HepG2 (cell line): ENCODE results near the gene ZNF511. TPM values are rescaled to one million over a fixed set of nuclear protein-coding genes. Genes with fewer than 3 reads are reported as not detected.

Experiments used
- ATF7-NPFF ChIP-seq: sonication (generic); formaldehyde crosslinking; IDR thresholded peaks from 2 replicates; pipeline ENCODE4 v1.8.1; 2023; ENCODE audit warnings: mild to moderate bottlenecking, low read depth, missing genetic modification reagents, moderate library complexity
- ESRRA ChIP-seq: sonication (generic); formaldehyde crosslinking; IDR thresholded peaks from 2 replicates; pipeline ENCODE4 v1.5.1; 2020; ENCODE audit warnings: mild to moderate bottlenecking, low read depth, missing genetic modification reagents
- PAF1 ChIP-seq: IDR thresholded peaks from 2 replicates; pipeline ENCODE4 v1.6.1; 2016; ENCODE audit warnings: missing genetic modification reagents, missing compliant biosample characterization
- SIX4 ChIP-seq: sonication (generic); formaldehyde crosslinking; IDR thresholded peaks from 2 replicates; pipeline ENCODE4 v1.4.0; 2020; ENCODE audit warnings: missing genetic modification reagents
- ZKSCAN8 ChIP-seq: IDR thresholded peaks from 2 replicates; pipeline ENCODE4 v1.6.1; 2016; ENCODE audit warnings: borderline replicate concordance, missing genetic modification reagents, missing compliant biosample characterization
- ZNF20 ChIP-seq: sonication (generic); formaldehyde crosslinking; IDR thresholded peaks from 2 replicates; pipeline ENCODE4 v1.4.0; 2020; ENCODE audit warnings: mild to moderate bottlenecking, moderate library complexity, missing genetic modification reagents
- ZNF232 ChIP-seq: sonication (generic); formaldehyde crosslinking; IDR thresholded peaks from 2 replicates; pipeline ENCODE4 v1.4.0; 2020; ENCODE audit warnings: missing genetic modification reagents, borderline replicate concordance
- ZNF337 ChIP-seq: sonication (generic); formaldehyde crosslinking; IDR thresholded peaks from 2 replicates; pipeline ENCODE4 v1.5.1; 2020; ENCODE audit warnings: missing genetic modification reagents, low read depth, mild to moderate bottlenecking, borderline replicate concordance
- ZNF598 ChIP-seq: sonication (generic); formaldehyde crosslinking; IDR thresholded peaks from 2 replicates; pipeline ENCODE4 v1.5.1; 2020; ENCODE audit warnings: mild to moderate bottlenecking, missing genetic modification reagents, borderline replicate concordance
- ZNF660 ChIP-seq: sonication (generic); formaldehyde crosslinking; IDR thresholded peaks from 2 replicates; pipeline ENCODE4 v1.5.1; 2020; ENCODE audit warnings: mild to moderate bottlenecking, low read depth, missing genetic modification reagents, borderline replicate concordance
- polyA plus RNA-seq, 8 experiments: library from polyadenylated mRNA; depleted of rRNA in 3 of 8; stranded (reverse) in 7 of 8; unstranded in 1 of 8; fragments of >200 nt; fragmentation: Illumina TruSeq in 4 of 8; extraction: Trizol in 4 of 8; gene quantifications; 2 replicates each; pipeline versions ENCODE4 v1.2.1 to v1.2.3, GENCODE V29; 2011 to 2016; ENCODE audit warnings: low read depth in 4 of 8, missing spikeins in 1 of 8, mixed read lengths in 1 of 8; ENCODE audit not compliant: insufficient read depth in 1 of 8
- total RNA-seq, 5 experiments: library from RNA; depleted of rRNA; stranded (reverse); fragments of >200 nt; fragmentation: Illumina TruSeq; extraction: Trizol; gene quantifications; 2 replicates each; pipeline ENCODE4 v1.2.3, GENCODE V29; 2016; ENCODE audit warnings: low read depth in 1 of 5
- TF ChIP-seq, protein P1 (sequence below): sonication (generic); formaldehyde crosslinking; IDR thresholded peaks from 2 replicates; pipeline ENCODE4; 2020; ENCODE audit warnings: missing genetic modification reagents, mild to moderate bottlenecking, borderline replicate concordance
- TF ChIP-seq, protein P2 (sequence below): sonication (generic); formaldehyde crosslinking; IDR thresholded peaks from 2 replicates; pipeline ENCODE4 v1.5.0; 2020; ENCODE audit warnings: missing genetic modification reagents
- TF ChIP-seq, protein P3 (sequence below): sonication (generic); formaldehyde crosslinking; IDR thresholded peaks from 2 replicates; pipeline ENCODE4 v1.4.0; 2020; ENCODE audit warnings: missing genetic modification reagents
- TF ChIP-seq, protein P4 (sequence below): sonication (generic); formaldehyde crosslinking; IDR thresholded peaks from 2 replicates; pipeline ENCODE4 v1.8.0; 2022; ENCODE audit warnings: low read depth, missing genetic modification reagents

Gene ZNF511
- total and polyA plus RNA-seq, 2 of the 13 experiments (the other 11 are each of a cell fraction or from before 2014, with no cell fraction given) = 35.6 to 66.4 TPM

DNA sequence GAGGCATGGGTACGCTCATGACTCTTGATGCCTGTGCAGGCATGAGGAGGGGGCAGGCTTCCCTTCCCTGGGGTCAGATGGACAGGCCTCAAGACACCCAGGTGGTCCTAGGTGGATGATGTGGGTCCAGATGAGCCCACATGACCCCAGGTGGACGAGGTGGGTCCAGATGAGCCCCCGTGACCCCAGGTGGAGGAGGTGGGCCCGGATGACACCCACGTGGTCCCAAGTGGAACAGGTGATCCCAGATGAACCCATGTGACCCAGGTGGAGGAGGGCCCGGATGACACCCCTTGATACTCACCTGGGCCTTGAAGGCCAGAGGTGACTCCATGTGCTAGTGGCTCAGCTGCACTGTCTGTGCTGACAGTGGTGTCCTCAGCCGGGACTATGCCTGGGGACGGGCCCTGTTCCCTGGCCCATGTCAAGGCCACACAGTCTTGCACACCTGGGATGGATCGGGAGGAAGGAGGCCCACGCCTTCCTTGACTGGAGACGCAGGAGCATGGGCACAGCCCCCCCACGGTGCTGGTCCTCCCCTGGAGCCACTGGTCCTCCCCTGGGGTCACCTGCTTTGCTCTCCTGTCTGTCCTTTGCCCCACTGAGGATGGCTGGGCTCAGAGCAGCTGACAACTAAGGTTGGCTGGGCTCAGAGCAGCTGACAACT is 41.7 kb downstream of the ZNF511 start (continued):
- no peak for TF ChIP-seq ZNF660 (CRISPR knock-in tag)
- no peak for TF ChIP-seq ESRRA
- TF ChIP-seq, protein P1, sequence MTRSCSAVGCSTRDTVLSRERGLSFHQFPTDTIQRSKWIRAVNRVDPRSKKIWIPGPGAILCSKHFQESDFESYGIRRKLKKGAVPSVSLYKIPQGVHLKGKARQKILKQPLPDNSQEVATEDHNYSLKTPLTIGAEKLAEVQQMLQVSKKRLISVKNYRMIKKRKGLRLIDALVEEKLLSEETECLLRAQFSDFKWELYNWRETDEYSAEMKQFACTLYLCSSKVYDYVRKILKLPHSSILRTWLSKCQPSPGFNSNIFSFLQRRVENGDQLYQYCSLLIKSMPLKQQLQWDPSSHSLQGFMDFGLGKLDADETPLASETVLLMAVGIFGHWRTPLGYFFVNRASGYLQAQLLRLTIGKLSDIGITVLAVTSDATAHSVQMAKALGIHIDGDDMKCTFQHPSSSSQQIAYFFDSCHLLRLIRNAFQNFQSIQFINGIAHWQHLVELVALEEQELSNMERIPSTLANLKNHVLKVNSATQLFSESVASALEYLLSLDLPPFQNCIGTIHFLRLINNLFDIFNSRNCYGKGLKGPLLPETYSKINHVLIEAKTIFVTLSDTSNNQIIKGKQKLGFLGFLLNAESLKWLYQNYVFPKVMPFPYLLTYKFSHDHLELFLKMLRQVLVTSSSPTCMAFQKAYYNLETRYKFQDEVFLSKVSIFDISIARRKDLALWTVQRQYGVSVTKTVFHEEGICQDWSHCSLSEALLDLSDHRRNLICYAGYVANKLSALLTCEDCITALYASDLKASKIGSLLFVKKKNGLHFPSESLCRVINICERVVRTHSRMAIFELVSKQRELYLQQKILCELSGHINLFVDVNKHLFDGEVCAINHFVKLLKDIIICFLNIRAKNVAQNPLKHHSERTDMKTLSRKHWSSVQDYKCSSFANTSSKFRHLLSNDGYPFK (CRISPR knock-in tag) = peak; percentile 7; the same call in 1 of the 2 replicates
- TF ChIP-seq, protein P2, sequence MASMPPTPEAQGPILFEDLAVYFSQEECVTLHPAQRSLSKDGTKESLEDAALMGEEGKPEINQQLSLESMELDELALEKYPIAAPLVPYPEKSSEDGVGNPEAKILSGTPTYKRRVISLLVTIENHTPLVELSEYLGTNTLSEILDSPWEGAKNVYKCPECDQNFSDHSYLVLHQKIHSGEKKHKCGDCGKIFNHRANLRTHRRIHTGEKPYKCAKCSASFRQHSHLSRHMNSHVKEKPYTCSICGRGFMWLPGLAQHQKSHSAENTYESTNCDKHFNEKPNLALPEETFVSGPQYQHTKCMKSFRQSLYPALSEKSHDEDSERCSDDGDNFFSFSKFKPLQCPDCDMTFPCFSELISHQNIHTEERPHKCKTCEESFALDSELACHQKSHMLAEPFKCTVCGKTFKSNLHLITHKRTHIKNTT = no peak
- no peak for TF ChIP-seq ZNF337
- no peak for TF ChIP-seq ZNF20 (CRISPR knock-in tag)
- TF ChIP-seq, protein P3, sequence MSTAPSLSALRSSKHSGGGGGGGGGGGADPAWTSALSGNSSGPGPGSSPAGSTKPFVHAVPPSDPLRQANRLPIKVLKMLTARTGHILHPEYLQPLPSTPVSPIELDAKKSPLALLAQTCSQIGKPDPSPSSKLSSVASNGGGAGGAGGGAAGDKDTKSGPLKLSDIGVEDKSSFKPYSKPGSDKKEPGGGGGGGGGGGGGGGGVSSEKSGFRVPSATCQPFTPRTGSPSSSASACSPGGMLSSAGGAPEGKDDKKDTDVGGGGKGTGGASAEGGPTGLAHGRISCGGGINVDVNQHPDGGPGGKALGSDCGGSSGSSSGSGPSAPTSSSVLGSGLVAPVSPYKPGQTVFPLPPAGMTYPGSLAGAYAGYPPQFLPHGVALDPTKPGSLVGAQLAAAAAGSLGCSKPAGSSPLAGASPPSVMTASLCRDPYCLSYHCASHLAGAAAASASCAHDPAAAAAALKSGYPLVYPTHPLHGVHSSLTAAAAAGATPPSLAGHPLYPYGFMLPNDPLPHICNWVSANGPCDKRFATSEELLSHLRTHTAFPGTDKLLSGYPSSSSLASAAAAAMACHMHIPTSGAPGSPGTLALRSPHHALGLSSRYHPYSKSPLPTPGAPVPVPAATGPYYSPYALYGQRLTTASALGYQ (CRISPR knock-in tag) = no peak
- no peak for TF ChIP-seq SIX4 (CRISPR knock-in tag)
- no peak for TF ChIP-seq ZKSCAN8 (CRISPR knock-in tag)
- TF ChIP-seq ZNF232 = no peak
- TF ChIP-seq ZNF598 (CRISPR knock-in tag) = no peak
- TF ChIP-seq, protein P4, sequence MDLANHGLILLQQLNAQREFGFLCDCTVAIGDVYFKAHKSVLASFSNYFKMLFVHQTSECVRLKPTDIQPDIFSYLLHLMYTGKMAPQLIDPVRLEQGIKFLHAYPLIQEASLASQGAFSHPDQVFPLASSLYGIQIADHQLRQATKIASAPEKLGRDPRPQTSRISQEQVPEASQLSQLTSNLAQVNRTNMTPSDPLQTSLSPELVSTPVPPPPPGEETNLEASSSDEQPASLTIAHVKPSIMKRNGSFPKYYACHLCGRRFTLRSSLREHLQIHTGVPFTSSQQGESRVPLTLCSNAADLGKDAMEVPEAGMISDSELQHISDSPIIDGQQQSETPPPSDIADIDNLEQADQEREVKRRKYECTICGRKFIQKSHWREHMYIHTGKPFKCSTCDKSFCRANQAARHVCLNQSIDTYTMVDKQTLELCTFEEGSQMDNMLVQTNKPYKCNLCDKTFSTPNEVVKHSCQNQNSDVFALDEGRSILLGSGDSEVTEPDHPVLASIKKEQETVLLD (CRISPR knock-in tag) = no peak
- peak; percentile 11; the same call in 1 of the 2 replicates for TF ChIP-seq PAF1 (CRISPR knock-in tag)
- no peak for TF ChIP-seq ATF7-NPFF (CRISPR knock-in tag)
